HL-60/S4 (cell line): ENCODE data around the gene CTTNBP2NL.
"Not testable (repeated sequence)": the region's sequence is repeated elsewhere in the genome, so short reads cannot be mapped to it uniquely, and the experiment has no call there.

Experiments
- in situ Hi-C: fragments of 300-500 bp; cut with MboI; formaldehyde crosslinking; loops from 2 replicates; pipeline ENCODE4 v1.14.3; 2022; ENCODE audit warnings: low sequenced_read_pairs

CTTNBP2NL gene

GRCh38 chr1:112410673-112411072, 14.7 kb downstream of the CTTNBP2NL start:
- in situ Hi-C loops = no loop called here

- in situ Hi-C loops = no loop called here
These were observed 21.3 kb downstream of the CTTNBP2NL start for GRCh38 chr1:112417271-112417670.

- in situ Hi-C loops = no loop called here
These were observed 22.3 kb downstream of the CTTNBP2NL start for GRCh38 chr1:112418099-112418892.

GRCh38 chr1:112423207-112423606, 27.2 kb downstream of the CTTNBP2NL start:
- in situ Hi-C loops = no loop called here

- in situ Hi-C loops = not testable (repeated sequence)
These were observed 27.7 kb downstream of the CTTNBP2NL start for GRCh38 chr1:112423666-112424065.

- in situ Hi-C loops = no loop called here
These were observed 33.7 kb downstream of the CTTNBP2NL start for GRCh38 chr1:112429749-112430148.

GRCh38 chr1:112431038-112431437, 35.0 kb downstream of the CTTNBP2NL start:
- in situ Hi-C loops = no loop called here

- in situ Hi-C loops = no loop called here
These were observed 39.4 kb downstream of the CTTNBP2NL start for GRCh38 chr1:112435448-112435847.

- in situ Hi-C loops = no loop called here
These were observed 40.6 kb downstream of the CTTNBP2NL start for GRCh38 chr1:112436384-112437156.

GRCh38 chr1:112438156-112438555, 42.1 kb downstream of the CTTNBP2NL start:
- in situ Hi-C loops = not testable (repeated sequence)

GRCh38 chr1:112439592-112439991, 43.6 kb downstream of the CTTNBP2NL start:
- in situ Hi-C loops = no loop called here

GRCh38 chr1:112440574-112440973, 44.6 kb downstream of the CTTNBP2NL start:
- in situ Hi-C loops = no loop called here

GRCh38 chr1:112444269-112444668, 48.3 kb downstream of the CTTNBP2NL start:
- in situ Hi-C loops = no loop called here

- in situ Hi-C loops = no loop called here
These were observed 49.6 kb downstream of the CTTNBP2NL start for GRCh38 chr1:112445596-112445995.

- in situ Hi-C loops = no loop called here
These were observed 50.4 kb downstream of the CTTNBP2NL start for GRCh38 chr1:112446411-112446810.

- in situ Hi-C loops = no loop called here
These were observed 53.1 kb downstream of the CTTNBP2NL start for GRCh38 chr1:112448904-112449629.

- in situ Hi-C loops = no loop called here
These were observed 53.6 kb downstream of the CTTNBP2NL start for GRCh38 chr1:112449630-112449983.

- in situ Hi-C loops = no loop called here
These were observed 54.8 kb downstream of the CTTNBP2NL start for GRCh38 chr1:112450773-112451172.

- in situ Hi-C loops = not testable (repeated sequence)
These were observed 55.3 kb downstream of the CTTNBP2NL start for GRCh38 chr1:112451301-112451700.

- in situ Hi-C loops = no loop called here
These were observed 57.9 kb downstream of the CTTNBP2NL start for GRCh38 chr1:112453876-112454275.

GRCh38 chr1:112454316-112454715, 58.3 kb downstream of the CTTNBP2NL start:
- in situ Hi-C loops = no loop called here
